Measurements from ENCODE around the gene TRIM41.

DNA sequence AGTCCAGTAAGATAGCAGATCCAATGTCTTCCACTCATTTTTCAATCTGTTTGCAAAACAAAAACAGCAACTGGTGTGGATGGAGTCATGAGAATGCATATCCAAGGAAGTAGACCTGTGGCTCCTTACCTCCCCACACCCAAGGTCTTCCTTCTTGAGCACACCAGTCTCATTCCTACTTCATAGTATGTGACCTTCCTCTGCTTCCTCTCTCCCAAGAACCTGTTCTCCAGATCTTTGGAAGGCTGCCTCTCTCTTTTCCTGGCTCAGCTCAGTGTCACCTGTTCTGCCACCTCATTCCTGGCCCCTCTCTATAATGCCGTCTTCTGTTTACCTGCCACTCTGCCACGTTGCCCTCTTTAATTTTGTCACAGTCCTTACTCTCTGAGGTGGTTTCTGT, 10.1 kb upstream of the TRIM41 start:
- TF ChIP-seq CTCF (tag by site-specific recombination; IDR thresholded peaks at IDR 0.05): no peak
- TF ChIP-seq ZNF24 (tag by site-specific recombination; IDR thresholded peaks at IDR 0.05): no peak
- TF ChIP-seq ZNF394 (tag by site-specific recombination; IDR thresholded peaks at IDR 0.05; ENCODE audit: borderline replicate concordance): no peak
